SK-N-SH (cell line): Measurements from ENCODE around the gene ALDH1L2. TPM values are rescaled to one million over a fixed set of nuclear protein-coding genes. Genes with fewer than 3 reads are reported as not detected.

Experiments
- CTCF ChIA-PET: fragments of 300-600, 350-600 bp; formaldehyde crosslinking; extraction: SDS; loops from one replicate; lab custom pipeline; 2021; lab: Yijun Ruan, JAX
- POLR2A ChIA-PET: fragments of 350-600 bp; sonication (Branson Sonifier 250); formaldehyde crosslinking; extraction: SDS; loops from one replicate; lab custom pipeline; 2020; ENCODE audit warnings: antibody characterized with exemption, inconsistent platforms; lab: Yijun Ruan, JAX
- DNase-seq: peaks from one replicate; pipeline ENCODE4 v3.0.0; 2012
- H2AFZ ChIP-seq: fragments of 200-600 bp; sonication (generic); 2 replicates; pipeline ENCODE4 v1.8.1; 2016; ENCODE audit warnings: antibody characterized with exemption, mild to moderate bottlenecking, low read depth
- H3F3A ChIP-seq: fragments of 200-600 bp; sonication (generic); replicated peaks from 2 replicates; pipeline ENCODE3; 2016; ENCODE audit warnings: antibody characterized with exemption, mild to moderate bottlenecking; ENCODE audit not compliant: insufficient read depth
- H3K27ac ChIP-seq, 2 experiments: fragments of 200-500 bp in 1 of 2; fragments of 200-600 bp in 1 of 2; sonication (Bioruptor generic) in 1 of 2; sonication (generic), shearing (Covaris generic) in 1 of 2; 2 replicates each; pipeline versions ENCODE4 v1.5.1 to v1.6.1; 2014 to 2016; ENCODE audit warnings: low read depth in 2 of 2, inconsistent platforms in 1 of 2, low read length in 1 of 2, mild to moderate bottlenecking in 1 of 2, mixed read lengths in 1 of 2
- H3K27me3 ChIP-seq: fragments of 200-600 bp; sonication (generic), shearing (Covaris generic); 2 replicates; pipeline ENCODE4 v1.6.1; 2016; ENCODE audit warnings: mixed run types; ENCODE audit not compliant: insufficient read depth
- H3K36me3 ChIP-seq, 2 experiments: fragments of 200-500 bp in 1 of 2; fragments of 200-600 bp in 1 of 2; sonication (Bioruptor generic) in 1 of 2; sonication (generic) in 1 of 2; replicated peaks in 1 of 2; 2 replicates each; pipeline versions ENCODE3 to v1.5.1; 2014 to 2016; ENCODE audit warnings: low read length in 1 of 2, mild to moderate bottlenecking in 1 of 2; ENCODE audit not compliant: insufficient read depth in 2 of 2, control insufficient read depth in 1 of 2
- H3K4me1 ChIP-seq, 2 experiments: fragments of 200-500 bp in 1 of 2; fragments of 200-600 bp in 1 of 2; sonication (Bioruptor generic) in 1 of 2; sonication (generic), shearing (Covaris generic) in 1 of 2; 2 replicates each; pipeline versions ENCODE4 v1.5.1 to v1.6.1; 2014 to 2016; ENCODE audit warnings: low read depth in 1 of 2, low read length in 1 of 2, mixed run types in 1 of 2; ENCODE audit not compliant: insufficient read depth in 2 of 2, control insufficient read depth in 1 of 2
- H3K4me2 ChIP-seq: fragments of 200-600 bp; sonication (generic), shearing (Covaris generic); 2 replicates; pipeline ENCODE4 v1.6.1; 2017; ENCODE audit warnings: mixed run types
- H3K4me3 ChIP-seq, 2 experiments: fragments of 200-500 bp in 1 of 2; fragments of 200-600 bp in 1 of 2; sonication (Bioruptor generic) in 1 of 2; sonication (generic), shearing (Covaris generic) in 1 of 2; 2 replicates each; pipeline versions ENCODE4 v1.5.1 to v1.8.1; 2014 to 2016; ENCODE audit warnings: low read depth in 2 of 2, inconsistent platforms in 1 of 2, low read length in 1 of 2, mild to moderate bottlenecking in 1 of 2, mixed read lengths in 1 of 2, moderate library complexity in 1 of 2
- H3K79me2 ChIP-seq: fragments of 200-600 bp; sonication (generic); 2 replicates; pipeline ENCODE4 v1.8.1; 2017; ENCODE audit warnings: mild to moderate bottlenecking; ENCODE audit not compliant: insufficient read depth
- H3K9ac ChIP-seq: fragments of 200-600 bp; sonication (generic); 2 replicates; pipeline ENCODE4 v1.6.1; 2017; ENCODE audit warnings: mixed run types
- H3K9me2 ChIP-seq: fragments of 200-600 bp; sonication (generic); 2 replicates; pipeline ENCODE4 v1.6.1; 2017; ENCODE audit warnings: mixed run types
- H3K9me3 ChIP-seq: fragments of 200-600 bp; sonication (generic); 2 replicates; pipeline ENCODE4 v1.6.1; 2017; ENCODE audit warnings: mixed run types, mild to moderate bottlenecking, moderate library complexity
- H4K20me1 ChIP-seq: fragments of 200-600 bp; sonication (generic); 2 replicates; pipeline ENCODE4 v1.6.1; 2017; ENCODE audit warnings: mild to moderate bottlenecking, mixed run types; ENCODE audit not compliant: insufficient read depth
- ELF1 ChIP-seq: IDR thresholded peaks from 2 replicates; pipeline ENCODE4 v1.4.0; 2012
- EZH2phosphoT487 ChIP-seq: fragments of 200-600 bp; sonication (generic); IDR thresholded peaks from 2 replicates; pipeline ENCODE4 v1.6.1; 2017; ENCODE audit warnings: low read depth, mixed run types, mild to moderate bottlenecking, antibody characterized with exemption, moderate library complexity, borderline replicate concordance
- GATA2 ChIP-seq: sonication (generic); formaldehyde crosslinking; IDR thresholded peaks from 2 replicates; pipeline ENCODE4 v1.5.0; 2020; ENCODE audit warnings: mild to moderate bottlenecking, missing genetic modification reagents
- JUND ChIP-seq: IDR thresholded peaks from 2 replicates; pipeline ENCODE4 v1.4.0; 2012
- MEF2A ChIP-seq: IDR thresholded peaks from 2 replicates; pipeline ENCODE4 v1.4.0; 2012; ENCODE audit warnings: low read depth, borderline replicate concordance
- NRF1 ChIP-seq: IDR thresholded peaks from 2 replicates; pipeline ENCODE4 v1.6.1; 2012; ENCODE audit warnings: low read depth, mild to moderate bottlenecking, low read length
- RCOR1 ChIP-seq: fragments of 150-350 bp; IDR thresholded peaks from 2 replicates; pipeline ENCODE4 v1.6.1; 2017; ENCODE audit warnings: antibody characterized with exemption, low read length
- SMC3 ChIP-seq: IDR thresholded peaks from 2 replicates; pipeline ENCODE4 v1.6.1; 2012; ENCODE audit warnings: low read depth, low read length, improper control_type of control experiment
- USF2 ChIP-seq: fragments of 150-350 bp; IDR thresholded peaks from 2 replicates; pipeline ENCODE4 v1.6.1; 2017; ENCODE audit warnings: antibody characterized with exemption, low read length, low read depth, borderline replicate concordance
- YY1 ChIP-seq: IDR thresholded peaks from 2 replicates; pipeline ENCODE4 v1.4.0; 2012; ENCODE audit warnings: low read depth, mild to moderate bottlenecking
- WGBS: methylation state at CpG from one replicate; pipeline ENCODE4 v1.1.6; 2017; ENCODE audit warnings: low lambda C conversion rate; 5-methylcytosine and 5-hydroxymethylcytosine counted together
- polyA plus RNA-seq, 3 experiments: library from polyadenylated mRNA; depleted of rRNA; stranded (reverse); fragments of >200 nt; gene quantifications; 2 replicates each; pipeline ENCODE4 v1.2.3, GENCODE V29; 2012
- TF ChIP-seq, protein P1 (sequence below): IDR thresholded peaks from 2 replicates; pipeline ENCODE4 v1.4.0; 2012; ENCODE audit warnings: low read depth
- TF ChIP-seq, protein P2 (sequence below): IDR thresholded peaks from 2 replicates; pipeline ENCODE4 v1.4.0; 2012; ENCODE audit warnings: low read depth, borderline replicate concordance

Gene ALDH1L2
- polyA plus RNA-seq, 1 of the 3 experiments (the other 2 are of a cell fraction): 1.9 TPM

- Histone ChIP-seq H3K36me3 (peaks cover 34 to 37% of the 10 kb centered on the region in 2 experiments), H3K79me2 (peaks cover 11% of the 10 kb centered on the region), H3K9me2 (no peaks in the 10 kb centered on the region), H3K4me3 (no peak overlapping the region), H2AFZ (no peak overlapping the region), H3K9me3 (peaks cover 6% of the 10 kb centered on the region; the same call in 1 of the 2 replicates), H3K27me3 (no peaks in the 10 kb centered on the region), H3F3A (no peaks in the 10 kb centered on the region), H3K9ac (no peak overlapping the region), H3K27ac (no peak overlapping the region; a peak in 1 of 4 replicates), H3K4me1 (peaks cover 0 to 5% of the 10 kb centered on the region in 2 experiments; a peak in 1 of 4 replicates), H3K4me2 (no peak overlapping the region), H4K20me1 (no peaks in the 10 kb centered on the region)
- WGBS: 91% methylated on average over 2 of the region's 2 CpGs
- no peak for DNase-seq
- CTCF ChIA-PET: interaction anchor here (2.4 kb wide), 1 partner anchor 633 kb away, joined by 7 read pairs; no protein-coding TSS in a partner anchor
- no peak for TF ChIP-seq ELF1
- no peak for TF ChIP-seq SMC3
- no peak for TF ChIP-seq YY1
- POLR2A ChIA-PET: no interaction called here
These were observed 69.7 kb downstream of the ALDH1L2 start for GRCh38 chr12:105014603-105015002.

DNA sequence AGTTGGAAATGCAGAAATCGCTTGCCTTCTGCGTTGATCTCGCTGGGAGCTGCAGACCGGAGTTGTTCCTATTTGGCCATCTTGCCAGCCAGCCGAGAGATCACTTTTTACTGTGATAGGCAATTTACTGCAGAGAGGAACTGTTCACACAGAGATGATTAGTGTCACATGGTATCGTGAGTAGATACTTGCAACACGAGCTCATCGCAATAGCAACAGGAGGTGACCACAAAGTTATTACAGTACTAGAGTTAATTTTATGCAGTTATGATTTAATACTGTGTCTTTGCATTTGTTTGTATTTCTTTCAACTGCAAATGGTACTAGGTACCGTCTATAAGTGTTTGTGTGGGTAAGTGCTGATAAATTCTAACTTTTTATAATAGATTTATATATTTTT lies 70.4 kb downstream of the ALDH1L2 start:
- H3K9ac ChIP-seq: no peak overlapping the region
- no peak for DNase-seq
- H3K9me2 ChIP-seq: no peaks in the 10 kb centered on the region
- H3K27me3 ChIP-seq: no peaks in the 10 kb centered on the region
- no peak overlapping the region for H2AFZ ChIP-seq
- no peak overlapping the region for H3K4me2 ChIP-seq
- 96% methylated on average over 9 of the region's 9 CpGs for WGBS
- H3K27ac ChIP-seq: no peak overlapping the region
- H3K9me3 ChIP-seq: peaks cover 6% of the 10 kb centered on the region; the same call in 1 of the 2 replicates
- TF ChIP-seq MEF2A (no peak), GATA2 (CRISPR knock-in tag) (no peak), RCOR1 (no peak), EZH2phosphoT487 (no peak), SMC3 (no peak), USF2 (no peak), JUND (no peak), YY1 (no peak), NRF1 (no peak), ELF1 (no peak)
- TF ChIP-seq, protein P1, sequence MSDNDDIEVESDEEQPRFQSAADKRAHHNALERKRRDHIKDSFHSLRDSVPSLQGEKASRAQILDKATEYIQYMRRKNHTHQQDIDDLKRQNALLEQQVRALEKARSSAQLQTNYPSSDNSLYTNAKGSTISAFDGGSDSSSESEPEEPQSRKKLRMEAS: no peak
- TF ChIP-seq, protein P2, sequence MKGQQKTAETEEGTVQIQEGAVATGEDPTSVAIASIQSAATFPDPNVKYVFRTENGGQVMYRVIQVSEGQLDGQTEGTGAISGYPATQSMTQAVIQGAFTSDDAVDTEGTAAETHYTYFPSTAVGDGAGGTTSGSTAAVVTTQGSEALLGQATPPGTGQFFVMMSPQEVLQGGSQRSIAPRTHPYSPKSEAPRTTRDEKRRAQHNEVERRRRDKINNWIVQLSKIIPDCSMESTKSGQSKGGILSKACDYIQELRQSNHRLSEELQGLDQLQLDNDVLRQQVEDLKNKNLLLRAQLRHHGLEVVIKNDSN: no peak
- TF ChIP-seq, all 33 proteins: peak for 0
- ChIA-PET POLR2A (no interaction called here), CTCF (no interaction called here)
- peaks cover 29 to 37% of the 10 kb centered on the region in 2 experiments for H3K36me3 ChIP-seq
- H3K4me1 ChIP-seq: peaks cover 0 to 5% of the 10 kb centered on the region in 2 experiments; a peak in 1 of 4 replicates
- no peak overlapping the region for H3K4me3 ChIP-seq
- H3F3A ChIP-seq: no peaks in the 10 kb centered on the region
- H4K20me1 ChIP-seq: no peaks in the 10 kb centered on the region
- peaks cover 11% of the 10 kb centered on the region for H3K79me2 ChIP-seq
